Caco-2 (cell line): ENCODE measurements around the gene BARHL1. TPM values are rescaled to one million over a fixed set of nuclear protein-coding genes. Genes with fewer than 3 reads are reported as not detected.

Experiments used
- BruUV-seq: library from RNA; stranded (reverse); fragments of 400-500 nt; replicated peaks from 2 replicates; lab custom pipeline; 2021; lab: Mats Ljungman, UMichigan
- CTCF ChIA-PET: fragments of 300-600 bp; sonication (Branson Sonifier 250); formaldehyde crosslinking; loops from one replicate; lab custom pipeline; 2022; ENCODE audit warnings: antibody characterized with exemption; lab: Charles Lee
- POLR2A ChIA-PET: fragments of 300-600 bp; sonication (Branson Sonifier 250); formaldehyde crosslinking; loops from one replicate; lab custom pipeline; 2022; ENCODE audit warnings: antibody characterized with exemption; lab: Charles Lee
- DNase-seq, 2 experiments: peaks; one replicate each; pipeline versions ENCODE4 v3.0.0 to v3.0.0-alpha.2; 2020 to 2022
- H3K27me3 ChIP-seq: replicated peaks from 2 replicates; pipeline ENCODE4 v1.6.0; 2011; ENCODE audit warnings: low read length; ENCODE audit not compliant: control insufficient read depth, insufficient read depth
- H3K36me3 ChIP-seq: 2 replicates; pipeline ENCODE4 v1.5.1; 2011; ENCODE audit warnings: low read length; ENCODE audit not compliant: control insufficient read depth, insufficient read depth
- H3K4me1 ChIP-seq: fragments of 250-450 bp; sonication (Bioruptor Pico); 2 replicates; pipeline ENCODE4 v1.5.1; 2020; ENCODE audit warnings: mild to moderate bottlenecking
- H3K4me3 ChIP-seq: 2 replicates; pipeline ENCODE4 v1.5.1; 2011; ENCODE audit warnings: low read depth, mild to moderate bottlenecking, control low read depth, low read length
- H3K9me3 ChIP-seq: fragments of 250-450 bp; sonication (Bioruptor Pico); 2 replicates; pipeline ENCODE4 v1.5.1; 2020; ENCODE audit warnings: mild to moderate bottlenecking, moderate library complexity
- H3K27ac Mint-ChIP-seq: one replicate; pipeline ENCODE4 v1.8.0; 2022; ENCODE audit warnings: mixed read lengths; ENCODE audit not compliant: unreplicated experiment
- H3K27me3 Mint-ChIP-seq: one replicate; pipeline ENCODE4 v1.8.0; 2022; ENCODE audit warnings: mixed read lengths; ENCODE audit not compliant: insufficient read depth, unreplicated experiment
- H3K36me3 Mint-ChIP-seq: one replicate; pipeline ENCODE4 v1.8.0; 2022; ENCODE audit warnings: mild to moderate bottlenecking, mixed read lengths; ENCODE audit not compliant: insufficient read depth, unreplicated experiment
- H3K4me1 Mint-ChIP-seq: one replicate; pipeline ENCODE4 v1.8.0; 2022; ENCODE audit warnings: low read depth, mixed read lengths; ENCODE audit not compliant: unreplicated experiment
- H3K4me3 Mint-ChIP-seq: one replicate; pipeline ENCODE4 v1.8.0; 2022; ENCODE audit warnings: mild to moderate bottlenecking, moderate library complexity, mixed read lengths; ENCODE audit not compliant: unreplicated experiment
- H3K9me3 Mint-ChIP-seq: one replicate; pipeline ENCODE4 v1.8.0; 2022; ENCODE audit warnings: mixed read lengths; ENCODE audit not compliant: unreplicated experiment
- CTCF ChIP-seq, 2 experiments: fragments of 200-600 bp in 1 of 2; IDR thresholded peaks; 1 replicate in 1 of 2; 2 replicates in 1 of 2; pipeline versions ENCODE4 v1.5.1 to v1.8.0; 2011 to 2022; ENCODE audit warnings: antibody characterized with exemption in 1 of 2, control low read depth in 1 of 2, inconsistent platforms in 1 of 2, low read depth in 1 of 2, low read length in 1 of 2, mild to moderate bottlenecking in 1 of 2, moderate library complexity in 1 of 2; ENCODE audit not compliant: insufficient read depth in 1 of 2, severe bottlenecking in 1 of 2, unreplicated experiment in 1 of 2
- intact Hi-C: fragments of 100-400 bp; cut with micrococcal nuclease; formaldehyde crosslinking; loops from one replicate; pipeline ENCODE4 v1.10.0; 2022; ENCODE audit not compliant: unreplicated experiment
- total RNA-seq: library from RNA; stranded (reverse); gene quantifications from 2 replicates; pipeline ENCODE4 v1.2.3, GENCODE V29; 2022

The BARHL1 gene
- total RNA-seq, 1 experiment from 2014 or later, result not detected

- Histone ChIP-seq H3K4me1 (no peaks in the 10 kb centered on the region), H3K4me3 (no peak overlapping the region), H3K27me3 (no peaks in the 10 kb centered on the region), H3K36me3 (no peaks in the 10 kb centered on the region), H3K9me3 (no peaks in the 10 kb centered on the region)
- CTCF ChIA-PET, result no interaction called here
- Mint-ChIP-seq H3K27ac (no peak overlapping the region), H3K27me3 (peaks cover 21% of the 10 kb centered on the region), H3K4me3 (no peak overlapping the region), H3K9me3 (no peaks in the 10 kb centered on the region), H3K4me1 (no peaks in the 10 kb centered on the region), H3K36me3 (no peaks in the 10 kb centered on the region)
- no TSS peak for BruUV-seq
- POLR2A ChIA-PET, result no interaction called here
- intact Hi-C loops, result no loop called here
- TF ChIP-seq CTCF (IDR thresholded peaks at IDR 0.05; ENCODE audit: insufficient read depth in 1 of 2, low read depth in 1 of 2, low read length in 1 of 2, severe bottlenecking in 1 of 2, unreplicated experiment in 1 of 2), result no peak
- no peak for DNase-seq
These were observed 27.7 kb upstream of the BARHL1 start for GRCh38 chr9:132554755-132555154.

DNA sequence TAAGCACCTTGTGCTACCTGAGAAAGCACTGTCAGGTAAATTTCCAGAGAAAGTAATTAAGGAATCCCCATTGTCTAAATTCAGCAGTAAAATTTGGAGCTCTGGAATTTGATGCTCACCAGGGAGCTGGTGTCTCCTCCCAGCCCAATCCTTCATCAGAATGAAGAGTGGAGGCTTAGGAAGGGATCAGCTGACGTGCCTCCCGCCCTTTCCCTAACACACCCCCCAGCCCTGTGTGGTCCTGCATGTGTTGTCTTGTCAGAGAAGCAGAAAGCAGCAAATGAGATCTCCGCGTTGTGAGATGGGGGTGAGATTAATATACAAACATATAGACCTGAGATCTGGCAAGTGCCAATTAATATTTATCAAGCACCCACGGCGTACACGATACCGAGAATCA is 26.9 kb upstream of the BARHL1 start:
- H3K4me3 Mint-ChIP-seq, result no peak overlapping the region
- POLR2A ChIA-PET, result no interaction called here
- H3K27me3 Mint-ChIP-seq, result peaks cover 24% of the 10 kb centered on the region
- H3K9me3 Mint-ChIP-seq, result no peaks in the 10 kb centered on the region
- Histone ChIP-seq H3K4me3 (no peak overlapping the region), H3K27me3 (no peaks in the 10 kb centered on the region), H3K9me3 (no peaks in the 10 kb centered on the region), H3K4me1 (no peaks in the 10 kb centered on the region), H3K36me3 (no peaks in the 10 kb centered on the region)
- no peak overlapping the region for H3K27ac Mint-ChIP-seq
- no TSS peak for BruUV-seq
- DNase-seq, result no peak
- no peaks in the 10 kb centered on the region for H3K4me1 Mint-ChIP-seq
- TF ChIP-seq CTCF (IDR thresholded peaks at IDR 0.05; ENCODE audit: insufficient read depth in 1 of 2, low read depth in 1 of 2, low read length in 1 of 2, severe bottlenecking in 1 of 2, unreplicated experiment in 1 of 2), result no peak
- intact Hi-C loops, result no loop called here
- H3K36me3 Mint-ChIP-seq, result no peaks in the 10 kb centered on the region
- CTCF ChIA-PET, result no interaction called here

DNA sequence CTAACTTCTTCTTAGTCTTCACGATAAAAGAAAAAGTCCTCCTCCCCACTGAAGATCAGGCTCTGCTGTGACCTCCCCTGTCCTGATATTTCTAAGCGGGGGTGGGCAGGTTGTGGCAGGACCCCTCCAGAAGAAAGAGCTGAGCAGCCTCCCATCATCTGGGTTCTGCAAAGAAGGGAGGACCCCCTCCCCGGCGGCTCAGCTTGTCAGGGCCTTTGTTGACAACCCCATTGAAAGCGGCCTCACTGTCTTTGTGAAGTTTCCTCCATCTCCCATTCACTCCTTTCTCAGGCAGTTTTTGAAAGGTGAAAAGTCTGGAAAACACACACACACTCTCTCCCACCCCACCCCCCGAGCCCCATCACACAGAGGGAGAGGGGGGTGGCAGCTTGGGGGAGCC is 26.2 kb upstream of the BARHL1 start:
- intact Hi-C loops, result no loop called here
- H3K27me3 Mint-ChIP-seq, result peaks cover 26% of the 10 kb centered on the region
- H3K4me3 ChIP-seq, result no peak overlapping the region
- no peak overlapping the region for H3K4me3 Mint-ChIP-seq
- POLR2A ChIA-PET, result no interaction called here
- no peaks in the 10 kb centered on the region for H3K36me3 ChIP-seq
- CTCF ChIA-PET, result no interaction called here
- H3K4me1 Mint-ChIP-seq, result no peaks in the 10 kb centered on the region
- no peaks in the 10 kb centered on the region for H3K36me3 Mint-ChIP-seq
- no peak for DNase-seq
- H3K9me3 ChIP-seq, result no peaks in the 10 kb centered on the region
- H3K9me3 Mint-ChIP-seq, result no peaks in the 10 kb centered on the region
- TF ChIP-seq CTCF (IDR thresholded peaks at IDR 0.05; ENCODE audit: insufficient read depth in 1 of 2, low read depth in 1 of 2, low read length in 1 of 2, severe bottlenecking in 1 of 2, unreplicated experiment in 1 of 2), result no peak
- no TSS peak for BruUV-seq
- H3K4me1 ChIP-seq, result no peaks in the 10 kb centered on the region
- no peaks in the 10 kb centered on the region for H3K27me3 ChIP-seq
- no peak overlapping the region for H3K27ac Mint-ChIP-seq
